SKM-1 treated with dmso at 0.1 percent for 144 hours (cell line): ENCODE results near the gene AQP12B.
"Not testable (repeated sequence)": the region's sequence is repeated elsewhere in the genome, so short reads cannot be mapped to it uniquely, and the experiment has no call there.

Experiments
- DNase-seq: peaks from one replicate; lab custom pipeline; 2025; ENCODE audit not compliant: unreplicated experiment; lab: John Stamatoyannopoulos, UW

Gene AQP12B

DNA sequence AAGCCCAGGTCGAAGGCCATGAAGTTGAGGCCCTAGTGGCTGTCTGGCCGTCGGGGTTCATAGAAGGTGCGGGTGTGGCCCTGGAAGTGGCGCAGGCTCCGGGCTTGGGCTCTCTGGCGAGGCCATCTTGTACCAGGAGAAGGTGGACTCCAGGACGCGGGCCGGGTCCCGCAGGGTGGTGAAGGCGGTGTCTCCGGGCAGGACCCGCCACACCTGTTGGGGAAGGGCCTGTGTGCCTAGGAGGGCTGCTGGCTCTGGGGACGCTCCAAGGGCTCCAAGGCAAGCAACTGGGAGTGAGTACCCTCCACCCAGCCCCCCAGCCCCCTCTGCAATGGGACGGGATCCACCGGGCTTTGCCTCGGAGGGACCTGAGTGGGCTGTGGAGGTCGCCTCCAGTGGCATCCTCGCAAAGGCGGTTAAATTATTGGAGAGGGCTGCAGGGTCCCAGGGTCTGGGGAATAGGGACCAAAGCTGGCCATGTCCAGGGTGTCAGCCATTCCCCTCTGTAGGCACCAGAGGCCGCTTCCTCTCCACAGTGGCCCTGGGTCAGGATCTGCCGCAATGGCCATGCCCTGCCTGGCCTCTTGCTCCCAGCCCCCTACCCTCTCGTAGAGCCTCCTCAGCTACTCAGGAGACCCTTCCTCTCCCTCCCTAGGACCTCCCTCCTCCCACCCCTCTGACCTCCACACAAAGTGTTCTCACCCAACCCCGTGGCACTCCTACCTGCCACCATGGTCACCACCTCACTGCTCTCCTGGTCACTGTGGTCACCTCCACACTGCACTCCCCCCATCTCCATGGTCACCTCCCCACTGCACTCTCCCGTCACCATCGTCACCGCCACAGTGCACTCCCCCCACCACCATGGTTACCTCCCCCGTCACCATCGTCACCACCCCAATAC is 19.3 kb upstream of the AQP12B start:
- no peak for DNase-seq

DNA sequence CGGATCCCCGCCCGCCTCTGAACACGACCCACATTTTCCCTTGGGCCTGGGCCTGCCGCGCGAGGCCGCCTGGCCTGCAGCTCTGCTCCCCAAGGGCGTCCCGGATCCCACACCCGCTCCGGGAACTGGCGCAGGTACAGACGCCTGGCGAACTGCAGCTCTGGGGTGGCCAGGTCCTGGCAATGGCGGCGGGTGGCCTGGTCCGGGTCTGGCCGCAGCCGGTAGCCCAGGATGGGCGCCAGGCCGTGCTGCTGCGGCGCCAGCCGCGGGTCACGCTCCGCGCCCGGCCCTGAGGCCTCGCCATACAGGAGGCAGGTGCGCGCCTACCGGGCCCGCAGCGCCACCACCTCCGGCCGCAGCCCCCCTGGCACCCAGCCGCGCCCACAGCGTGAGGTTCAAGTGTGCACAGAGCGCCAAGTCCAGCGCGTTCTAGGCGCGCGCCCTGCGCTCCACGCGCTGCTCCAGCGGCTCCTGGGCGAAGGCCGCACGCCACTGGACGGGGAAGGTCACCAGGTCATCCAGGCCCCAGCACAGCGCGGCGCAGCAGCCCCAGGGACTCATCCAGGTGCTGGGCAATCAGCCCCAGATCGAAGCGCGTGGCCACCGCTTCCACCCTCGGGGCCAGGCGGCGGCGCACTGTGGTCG is 18.5 kb upstream of the AQP12B start:
- DNase-seq, result no peak

DNA sequence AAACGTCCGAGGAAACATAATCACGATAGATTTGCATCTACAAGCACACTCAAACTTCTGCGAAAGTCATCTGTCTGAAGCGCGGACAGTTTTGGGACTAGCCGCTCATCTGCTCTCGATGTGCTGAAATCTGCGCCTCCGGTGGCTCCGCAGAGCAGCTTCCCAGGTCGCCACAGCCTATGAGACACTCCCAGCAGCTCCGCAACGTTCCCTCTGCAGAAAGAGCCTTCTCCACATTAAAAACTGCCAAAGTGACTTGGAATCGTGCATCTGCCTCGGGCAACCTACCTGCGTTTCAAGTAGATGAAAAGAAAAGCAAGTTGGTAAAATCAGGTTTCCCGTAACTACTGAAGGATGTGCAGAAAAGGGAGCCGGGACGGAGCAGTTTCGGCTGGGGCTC is 17.9 kb upstream of the AQP12B start:
- DNase-seq, result not testable (repeated sequence)

DNA sequence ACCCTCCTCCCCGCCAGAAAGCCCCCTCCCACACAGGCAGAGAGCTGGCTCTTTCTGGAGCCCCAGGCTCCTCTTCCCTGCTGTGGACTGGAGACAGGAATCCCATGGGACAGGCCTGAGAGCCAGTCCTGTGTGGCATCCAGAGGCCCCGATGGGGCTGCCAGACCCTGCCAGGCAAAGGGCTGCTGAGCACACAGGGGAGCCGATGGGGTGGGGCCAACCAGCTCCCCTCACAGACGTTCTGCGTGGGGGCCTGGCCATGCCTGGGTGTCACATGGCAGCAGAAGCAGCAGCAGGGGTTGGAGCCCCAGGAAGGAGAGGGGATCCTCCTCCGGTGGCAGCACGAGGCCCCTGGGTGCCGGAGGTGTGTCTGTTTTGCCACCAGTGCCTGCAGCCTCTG is 17.1 kb upstream of the AQP12B start:
- not testable (repeated sequence) for DNase-seq

DNA sequence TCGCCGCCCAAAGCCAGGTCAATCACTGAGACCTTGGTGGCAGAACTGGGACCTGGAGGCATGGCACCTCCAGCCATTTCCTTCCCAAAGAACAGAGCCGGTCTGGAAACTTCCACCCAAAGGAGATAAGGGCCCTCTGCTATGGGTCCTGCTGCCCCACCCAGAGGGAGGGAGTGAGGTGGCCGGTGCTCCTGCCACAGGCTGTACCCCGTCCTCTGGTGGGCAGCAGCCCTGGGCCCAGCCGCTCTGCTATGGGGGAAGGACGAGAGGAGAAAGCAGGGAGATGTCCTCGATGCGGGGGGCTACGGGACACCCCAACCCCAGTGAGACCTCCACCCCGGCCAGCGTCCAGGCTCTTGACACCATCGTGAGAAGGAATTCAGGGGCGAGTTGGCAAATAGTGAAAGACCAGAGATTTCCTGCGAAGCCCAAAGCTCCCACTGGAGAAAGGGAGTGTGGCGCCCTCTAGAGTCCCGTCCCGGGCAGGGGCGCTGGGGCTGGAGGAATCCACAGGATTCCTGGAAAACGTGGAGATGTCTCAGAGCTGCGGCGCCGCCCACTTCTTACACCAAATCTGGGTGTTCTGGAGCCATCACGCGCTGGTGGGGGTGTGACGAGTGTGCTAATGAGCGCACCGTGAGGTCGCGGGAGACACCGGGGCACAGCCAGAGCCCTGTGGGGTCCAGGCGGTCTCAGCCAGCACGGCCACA is 16.3 kb upstream of the AQP12B start:
- not testable (repeated sequence) for DNase-seq

DNA sequence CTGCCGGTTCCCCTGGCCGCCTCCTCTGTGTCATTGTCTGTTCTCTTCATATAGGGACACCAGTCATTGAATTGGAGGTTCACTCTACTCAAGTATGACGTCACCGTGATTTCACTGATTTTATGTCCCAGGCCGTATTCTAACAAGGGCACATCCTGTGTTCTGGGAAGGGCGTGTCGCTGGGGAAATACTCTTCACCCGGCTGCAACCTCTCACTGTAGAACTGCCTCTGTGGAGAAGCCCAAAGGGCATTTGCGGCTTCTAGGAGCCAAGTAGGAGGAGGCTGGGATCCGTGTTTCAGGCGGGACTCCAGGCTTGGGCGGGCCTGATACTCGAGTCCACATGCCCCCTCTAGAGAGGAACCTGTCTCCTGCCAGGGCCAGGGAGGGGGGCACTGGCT is 13.8 kb upstream of the AQP12B start:
- DNase-seq, result not testable (repeated sequence)

DNA sequence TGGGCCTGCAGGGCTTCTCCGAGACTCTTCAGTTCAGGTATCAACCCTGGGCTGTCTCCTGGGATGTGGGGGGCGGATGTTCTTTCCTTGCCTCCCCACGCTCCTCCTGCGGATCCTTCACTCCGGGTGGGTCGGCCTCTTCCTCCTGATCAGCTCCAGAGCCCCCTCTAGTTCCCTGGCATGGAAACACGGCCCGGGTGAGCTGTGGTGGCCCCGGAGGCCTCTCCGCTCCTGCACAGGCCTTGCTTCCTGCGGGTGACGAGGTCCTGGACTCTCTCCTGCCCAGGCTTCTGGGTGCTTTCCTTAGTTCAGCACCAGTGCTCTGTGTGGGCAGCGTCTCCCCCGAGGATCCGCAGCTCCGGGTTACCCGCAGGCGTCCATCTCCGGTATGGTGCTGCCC is 12.9 kb upstream of the AQP12B start:
- not testable (repeated sequence) for DNase-seq

DNA sequence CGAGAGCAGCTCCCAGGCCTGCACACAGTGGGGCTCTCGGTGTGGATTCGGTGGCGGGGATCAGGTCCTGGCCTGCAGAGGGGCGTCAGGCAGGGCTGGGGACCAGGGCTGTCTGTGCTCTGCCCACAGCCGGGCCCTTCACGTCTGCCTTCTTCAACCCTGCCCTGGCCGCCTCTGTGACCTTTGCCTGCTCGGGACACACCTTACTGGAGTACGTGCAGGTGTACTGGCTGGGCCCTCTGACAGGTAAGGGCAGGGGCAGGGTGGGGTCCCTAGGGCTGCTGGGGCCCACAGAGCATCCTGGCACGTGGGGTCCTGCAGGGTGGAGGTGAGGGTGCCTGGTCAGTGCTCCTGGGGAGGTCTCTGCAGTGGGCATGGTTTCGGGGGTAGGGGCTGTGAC is 11.6 kb upstream of the AQP12B start:
- DNase-seq, result not testable (repeated sequence)

DNA sequence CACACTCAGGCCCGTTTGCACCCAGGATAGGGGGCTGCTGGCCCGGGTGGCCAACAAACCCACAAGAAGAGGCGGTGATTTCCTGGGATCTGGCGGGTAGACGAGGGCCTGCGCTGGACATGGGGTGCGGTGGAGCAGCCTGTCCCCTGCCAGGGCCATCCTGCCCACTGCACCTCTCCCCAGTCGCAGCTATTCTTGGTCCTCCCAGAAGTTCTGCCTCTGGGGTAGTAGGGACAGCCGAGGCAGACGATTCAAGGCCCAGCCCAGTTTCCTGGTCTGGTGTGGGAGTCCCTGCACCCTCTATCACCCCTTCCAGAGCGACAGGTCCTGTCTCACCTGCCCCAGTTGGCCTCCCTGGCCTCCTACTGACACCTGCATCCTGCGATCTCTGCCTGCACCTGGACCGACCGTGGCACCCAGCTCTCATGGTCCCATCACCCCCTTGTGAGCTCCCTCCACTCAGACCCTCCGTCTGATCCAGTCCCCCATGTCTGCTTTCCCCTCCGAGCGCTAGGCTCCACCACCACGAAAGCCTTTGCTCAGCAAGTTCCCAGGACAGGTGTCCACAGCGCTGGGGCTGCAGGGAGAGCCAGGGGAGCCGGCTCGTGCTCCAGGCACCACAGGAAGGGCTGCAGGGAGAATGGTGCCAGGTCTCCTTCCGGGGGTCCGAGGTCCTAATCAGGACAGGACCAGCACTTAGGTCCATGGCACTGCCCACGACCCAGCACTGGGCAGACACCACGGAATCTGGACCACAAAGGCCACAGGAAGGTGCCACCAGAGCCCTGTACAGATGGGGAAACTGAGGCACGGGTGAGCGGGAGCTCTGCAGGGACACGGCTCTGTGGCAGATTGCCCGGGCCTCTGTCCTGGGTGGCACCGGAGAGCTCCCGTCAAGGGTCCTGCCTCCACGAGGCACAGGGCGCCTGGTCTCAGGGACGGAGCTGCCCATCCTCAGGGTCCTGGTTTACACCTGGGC is 10.2 kb upstream of the AQP12B start:
- not testable (repeated sequence) for DNase-seq

DNA sequence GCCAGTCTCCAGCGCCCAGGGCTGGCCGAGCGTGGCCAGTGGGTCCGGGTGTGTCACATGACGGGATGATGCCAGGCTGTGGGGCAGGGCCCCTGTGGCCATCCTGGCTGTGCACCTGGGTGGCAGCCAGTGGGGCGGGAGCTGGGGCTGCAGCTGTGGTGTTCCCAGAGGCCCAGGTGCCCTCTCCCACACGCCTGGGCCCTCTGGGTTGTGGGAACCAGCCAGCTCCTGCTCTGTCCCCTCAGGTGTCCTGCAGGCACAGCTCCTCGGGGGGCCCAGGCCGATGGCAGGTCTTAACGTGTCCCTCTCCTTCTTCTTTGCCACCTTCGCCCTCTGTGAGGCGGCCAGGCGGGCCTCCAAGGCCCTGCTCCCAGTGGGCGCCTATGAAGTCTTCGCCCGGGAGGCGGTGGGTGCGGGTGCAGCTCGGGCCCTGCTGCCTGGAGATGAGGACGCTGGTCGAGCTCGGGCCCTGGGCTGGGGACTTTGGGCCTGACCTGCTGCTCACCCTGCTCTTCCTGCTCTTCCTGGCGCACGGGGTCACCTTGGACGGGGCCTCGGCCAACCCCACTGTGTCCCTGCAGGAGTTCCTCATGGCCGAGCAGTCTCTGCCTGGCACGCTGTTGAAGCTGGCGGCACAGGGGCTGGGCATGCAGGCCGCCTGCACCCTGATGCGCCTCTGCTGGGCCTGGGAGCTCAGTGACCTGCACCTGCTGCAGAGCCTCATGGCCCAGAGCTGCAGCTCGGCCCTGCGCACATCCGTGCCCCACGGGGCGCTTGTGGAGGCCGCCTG is 9.1 kb upstream of the AQP12B start, which contains the start of gene AQP12A:
AQP12A (plus strand) TSS at position 236 of the 790 bp plus-strand sequence; CDS start at position 284, 48 bp downstream.
- DNase-seq, result not testable (repeated sequence)

DNA sequence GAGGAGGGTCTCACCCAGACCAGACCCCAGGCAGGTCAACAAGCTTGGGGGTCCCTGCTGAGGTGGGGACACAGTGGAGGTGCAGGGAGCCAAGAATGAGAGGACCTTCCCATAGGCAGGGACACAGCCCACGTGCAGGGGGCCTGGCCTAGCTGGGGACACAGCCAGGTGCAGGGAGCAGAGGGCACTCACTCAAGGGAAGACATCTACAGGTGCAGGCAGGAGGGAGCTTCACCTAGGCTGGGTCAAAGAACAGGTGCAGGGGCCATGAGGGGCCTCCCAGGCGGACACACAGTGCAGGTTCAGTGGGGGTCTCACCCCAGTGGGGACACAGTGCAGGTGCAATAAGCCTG is 8.4 kb upstream of the AQP12B start:
- not testable (repeated sequence) for DNase-seq

DNA sequence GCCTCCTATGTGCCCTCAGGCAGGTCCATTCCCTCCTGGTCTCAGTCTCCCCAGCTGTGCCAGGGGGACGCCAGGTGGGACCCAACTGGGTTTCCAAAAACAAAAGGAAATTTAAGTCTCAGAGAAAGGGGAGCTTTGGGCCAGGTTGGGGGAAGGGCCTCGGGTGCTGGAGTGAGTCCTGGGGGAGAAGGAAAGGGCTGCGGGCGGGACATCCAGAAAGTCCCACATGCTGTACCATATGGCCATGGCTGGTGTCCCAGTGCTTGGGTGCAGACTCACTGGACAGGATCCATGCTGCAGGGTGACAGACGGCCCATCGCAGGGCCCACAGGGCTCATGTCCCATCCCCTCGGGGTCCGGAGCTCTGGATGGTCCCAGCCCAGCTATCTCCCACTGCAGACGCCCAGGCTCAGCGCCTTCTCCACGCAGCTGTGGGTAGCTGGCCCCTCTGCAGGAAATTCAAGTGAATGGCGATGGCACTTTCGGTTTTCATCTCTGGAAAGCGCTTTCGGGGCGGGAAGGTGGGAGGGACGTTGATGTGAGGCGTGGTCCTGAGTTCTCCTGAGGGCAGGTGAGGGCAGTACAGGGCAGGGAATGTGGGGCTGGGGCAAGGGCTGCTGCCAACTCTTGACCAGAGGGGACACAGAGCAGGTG is 7.9 kb upstream of the AQP12B start:
- not testable (repeated sequence) for DNase-seq

DNA sequence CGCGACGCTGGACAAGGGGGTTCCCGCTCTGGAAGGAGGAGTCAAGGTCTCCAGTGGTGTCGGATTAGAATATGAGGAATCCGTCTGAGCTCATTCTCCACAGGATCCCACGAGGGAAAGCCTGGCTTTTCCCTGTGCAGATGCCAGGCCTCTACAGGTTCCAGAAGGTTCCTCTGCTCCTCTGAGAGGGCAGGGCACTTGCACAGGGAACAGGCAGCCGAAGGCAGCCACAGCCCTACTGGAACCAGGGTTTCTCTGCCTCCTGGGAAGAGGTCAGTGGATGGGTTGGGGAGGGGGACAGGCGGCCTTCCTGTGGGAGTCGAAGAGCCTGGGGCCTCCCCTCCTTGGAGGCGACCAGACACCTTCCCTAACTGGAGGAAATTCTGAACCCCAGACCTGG is 7.3 kb upstream of the AQP12B start:
- DNase-seq, result no peak

DNA sequence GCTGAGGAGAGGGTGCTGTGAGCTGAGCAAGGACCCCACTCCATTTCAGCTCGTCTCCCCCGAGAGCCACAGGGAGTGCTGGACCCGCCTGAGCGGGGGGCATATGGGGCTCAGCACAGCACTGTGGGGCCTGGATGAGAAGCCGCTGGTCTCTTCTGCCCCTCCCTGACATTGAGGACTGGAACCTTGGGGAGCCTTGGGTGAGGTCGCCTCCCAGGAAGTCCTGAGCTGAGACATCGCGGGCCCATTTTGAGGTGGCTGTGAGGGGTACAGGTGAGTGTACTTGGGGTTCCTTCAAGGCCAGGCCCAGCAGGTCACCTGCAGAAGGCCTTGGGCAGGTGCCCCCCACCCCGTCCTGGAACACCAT is 5.9 kb upstream of the AQP12B start:
- no peak for DNase-seq

DNA sequence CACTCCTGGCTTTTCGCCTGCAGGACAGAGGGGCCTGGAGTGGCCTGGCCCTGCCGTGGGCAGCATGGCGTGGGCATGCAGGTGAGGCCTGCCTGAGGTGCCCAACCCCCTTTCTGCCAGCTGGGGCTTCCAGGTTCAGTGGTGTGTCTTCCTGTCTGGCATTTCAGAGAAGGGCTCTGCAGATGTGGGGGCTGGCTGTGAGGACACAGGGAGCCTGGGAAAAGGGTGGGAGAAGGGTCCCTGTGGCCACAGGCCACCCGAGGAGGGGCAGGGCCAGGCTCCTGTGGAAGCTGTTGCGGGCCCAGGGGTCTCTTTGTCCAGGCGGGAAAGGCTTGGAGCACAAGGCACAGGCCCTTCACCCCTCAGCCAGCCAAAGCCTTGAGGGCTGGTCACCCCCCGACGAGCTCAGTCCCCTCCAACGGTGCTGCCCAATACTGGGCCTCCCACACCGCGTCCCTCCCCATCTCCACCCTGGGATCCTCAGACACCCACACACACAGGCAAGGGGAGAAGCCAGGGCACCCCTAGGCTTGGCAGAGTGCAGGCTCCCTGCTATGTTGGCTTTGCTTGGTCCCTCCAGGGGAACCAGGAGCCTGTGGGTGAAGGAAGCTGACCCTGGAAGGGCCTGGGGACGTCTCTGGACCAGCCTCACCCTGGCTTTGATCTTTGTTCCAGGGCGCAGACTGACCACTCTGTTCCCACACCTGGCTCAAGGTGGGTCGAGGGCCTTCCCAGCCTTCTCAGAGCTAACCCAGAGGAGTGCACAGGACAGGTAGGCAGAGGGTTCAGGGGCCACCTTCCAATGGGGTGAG is 5.3 kb upstream of the AQP12B start:
- no peak for DNase-seq

DNA sequence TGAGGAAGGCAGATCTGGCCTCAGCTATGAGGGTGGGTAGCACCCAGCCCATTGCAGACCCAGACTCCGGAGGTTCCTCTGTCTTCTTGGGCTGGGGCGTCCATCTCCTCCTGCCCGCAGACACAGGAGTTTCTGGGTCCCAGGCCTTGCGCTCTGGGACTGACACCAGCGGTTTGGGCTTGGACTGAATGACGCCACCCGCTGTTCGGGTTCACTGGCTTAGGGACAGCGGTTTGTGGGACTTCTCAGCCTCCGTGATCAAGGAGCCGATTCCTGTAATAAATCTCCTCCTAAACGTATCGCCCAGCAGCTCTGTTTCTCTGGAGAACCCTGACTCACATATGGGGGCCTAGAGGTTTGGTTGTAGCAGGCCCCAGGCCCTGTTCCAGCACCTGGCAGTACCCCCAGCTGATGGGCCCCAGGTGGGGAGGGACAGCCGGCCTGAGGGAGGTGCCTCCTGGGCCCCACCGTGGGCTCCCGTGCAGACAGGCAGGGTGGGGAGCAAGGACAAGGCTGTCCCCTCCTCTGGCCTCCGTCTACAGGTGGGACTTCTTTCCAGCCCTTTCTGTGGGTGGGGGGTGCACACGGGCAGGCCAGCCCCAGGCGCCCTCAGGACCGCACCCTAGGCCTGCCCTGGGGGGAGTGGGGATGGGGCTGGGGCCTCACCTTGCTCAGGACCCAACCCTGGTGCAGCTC is 4.5 kb upstream of the AQP12B start:
- no peak for DNase-seq

DNA sequence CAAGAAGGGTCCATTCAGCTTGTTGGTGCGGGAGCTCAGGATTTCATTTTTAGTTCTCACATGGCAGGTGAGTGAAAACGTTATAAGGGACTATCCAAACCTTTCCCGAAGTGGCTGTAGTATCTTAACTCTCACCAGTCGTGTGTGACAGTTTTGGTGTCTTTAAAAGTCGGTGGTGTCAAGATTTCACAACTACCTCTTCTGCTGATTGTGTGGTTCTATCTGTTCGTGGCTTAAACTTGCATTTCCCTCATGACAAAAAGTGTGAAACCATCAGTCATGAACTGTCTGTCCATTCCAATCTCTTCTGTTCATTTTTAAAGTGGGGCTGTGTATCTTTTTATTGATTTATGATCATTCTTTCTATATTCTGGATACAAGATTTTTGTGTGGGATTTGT is 3.8 kb upstream of the AQP12B start:
- no peak for DNase-seq
